ENCODE data around the gene KRT9.
"Not testable (repeated sequence)": the region's sequence is repeated elsewhere in the genome, so short reads cannot be mapped to it uniquely, and the experiment has no call there.

KRT9 gene

GRCh38 chr17:41615454-41615853 is 43.6 kb upstream of the KRT9 start:
- TF ChIP-seq, protein P1, sequence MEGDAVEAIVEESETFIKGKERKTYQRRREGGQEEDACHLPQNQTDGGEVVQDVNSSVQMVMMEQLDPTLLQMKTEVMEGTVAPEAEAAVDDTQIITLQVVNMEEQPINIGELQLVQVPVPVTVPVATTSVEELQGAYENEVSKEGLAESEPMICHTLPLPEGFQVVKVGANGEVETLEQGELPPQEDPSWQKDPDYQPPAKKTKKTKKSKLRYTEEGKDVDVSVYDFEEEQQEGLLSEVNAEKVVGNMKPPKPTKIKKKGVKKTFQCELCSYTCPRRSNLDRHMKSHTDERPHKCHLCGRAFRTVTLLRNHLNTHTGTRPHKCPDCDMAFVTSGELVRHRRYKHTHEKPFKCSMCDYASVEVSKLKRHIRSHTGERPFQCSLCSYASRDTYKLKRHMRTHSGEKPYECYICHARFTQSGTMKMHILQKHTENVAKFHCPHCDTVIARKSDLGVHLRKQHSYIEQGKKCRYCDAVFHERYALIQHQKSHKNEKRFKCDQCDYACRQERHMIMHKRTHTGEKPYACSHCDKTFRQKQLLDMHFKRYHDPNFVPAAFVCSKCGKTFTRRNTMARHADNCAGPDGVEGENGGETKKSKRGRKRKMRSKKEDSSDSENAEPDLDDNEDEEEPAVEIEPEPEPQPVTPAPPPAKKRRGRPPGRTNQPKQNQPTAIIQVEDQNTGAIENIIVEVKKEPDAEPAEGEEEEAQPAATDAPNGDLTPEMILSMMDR (IDR thresholded peaks at IDR 0.05): no peak

DNA sequence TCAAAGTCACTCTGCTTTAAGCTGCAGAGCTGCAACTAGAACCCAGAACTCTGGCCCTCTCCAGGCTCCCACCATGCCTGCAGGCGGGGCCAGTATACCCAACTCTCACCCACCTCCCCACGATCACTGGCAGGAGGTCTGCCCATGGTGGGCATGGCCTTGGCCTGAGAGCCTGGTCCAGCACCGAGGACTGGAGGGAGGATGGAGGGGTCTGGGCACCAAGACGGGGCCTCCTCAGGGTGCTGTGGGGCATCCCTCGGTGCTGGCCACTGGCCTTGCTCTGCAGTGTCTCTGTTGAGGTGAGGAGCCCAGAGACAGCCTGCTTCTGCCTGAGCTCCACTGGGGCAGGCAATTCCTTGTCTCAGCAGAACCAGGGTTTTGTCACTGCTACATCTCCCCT is 42.2 kb upstream of the KRT9 start:
- TF ChIP-seq, protein P1 (IDR thresholded peaks at IDR 0.05): no peak

GRCh38 chr17:41613277-41614082 is 41.6 kb upstream of the KRT9 start:
- TF ChIP-seq, protein P1 (IDR thresholded peaks at IDR 0.05): no peak

DNA sequence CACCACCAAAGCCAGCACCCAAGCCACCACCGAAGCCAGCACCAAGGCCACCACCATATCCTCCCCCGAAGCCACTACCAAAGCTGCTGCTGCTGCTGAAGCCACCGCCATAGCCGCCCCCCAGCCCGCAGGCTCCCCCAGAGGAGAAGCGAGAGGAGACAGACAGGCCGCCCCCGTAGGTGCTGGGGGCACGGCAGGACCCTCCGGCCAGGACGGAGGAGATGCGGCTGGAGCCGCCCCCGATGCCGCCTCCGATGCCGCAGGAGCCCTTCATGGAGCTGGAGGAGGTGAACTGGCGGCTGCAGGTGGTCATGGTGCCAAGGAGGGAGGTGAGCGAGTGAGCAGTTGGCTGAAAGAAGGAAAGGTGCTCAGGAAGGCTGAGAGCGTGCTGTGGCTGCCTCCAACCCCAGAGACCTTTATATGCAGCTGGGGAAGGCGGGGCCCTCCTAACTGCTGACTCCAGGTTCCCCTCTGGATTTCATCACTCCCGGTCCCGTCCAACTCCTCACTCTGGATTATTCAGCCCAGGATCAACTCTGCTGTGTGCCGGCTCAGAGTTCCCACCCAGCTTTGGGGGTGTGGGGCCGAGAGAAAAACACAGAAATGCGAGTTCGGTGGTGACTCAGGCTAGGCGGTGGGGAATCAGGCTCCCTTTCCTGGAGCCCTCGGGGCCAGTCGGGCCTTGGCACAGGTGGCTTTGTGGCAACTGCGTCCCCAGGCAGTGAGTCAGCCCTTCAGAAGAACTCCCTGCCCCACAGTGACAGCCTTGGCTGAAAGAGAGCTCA is 40.7 kb upstream of the KRT9 start, which contains the start of gene KRT16:
Gene KRT16 (minus strand): TSS at position 392 of the 785 bp plus-strand sequence. CDS start 79 bp downstream, at position 313.
- TF ChIP-seq, protein P1 (IDR thresholded peaks at IDR 0.05): not testable (repeated sequence)

DNA sequence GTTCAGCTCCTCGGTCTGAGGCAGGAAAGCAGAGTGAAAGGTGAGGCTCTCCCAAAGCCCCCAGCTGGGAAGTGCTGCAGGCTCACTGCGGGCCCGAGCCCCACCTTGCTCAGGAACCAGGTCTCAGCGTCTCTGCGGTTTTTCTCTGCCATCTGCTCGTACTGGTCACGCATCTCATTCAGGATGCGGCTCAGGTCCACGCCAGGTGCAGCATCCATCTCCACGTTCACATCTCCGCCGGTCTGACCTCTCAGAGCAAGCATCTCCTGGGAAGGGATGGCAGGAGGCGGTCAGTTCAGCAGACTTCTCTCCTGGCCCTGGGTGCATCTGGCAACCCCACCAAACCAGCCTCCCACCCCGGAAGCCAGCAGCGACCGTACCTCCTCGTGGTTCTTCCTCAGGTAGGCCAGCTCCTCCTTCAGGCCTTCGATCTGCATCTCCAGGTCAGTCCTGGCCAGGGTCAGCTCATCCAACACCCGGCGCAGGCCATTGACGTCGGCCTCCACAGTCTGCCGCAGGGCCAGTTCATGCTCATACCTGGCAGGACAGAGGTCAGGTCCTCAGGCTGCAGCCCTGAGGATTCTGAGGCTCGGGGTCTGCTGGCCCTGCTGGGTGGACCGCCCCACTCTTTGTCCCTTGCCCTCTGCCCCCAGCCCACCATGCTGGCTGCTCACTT is 39.2 kb upstream of the KRT9 start:
- TF ChIP-seq, protein P1 (IDR thresholded peaks at IDR 0.05): no peak

GRCh38 chr17:41602524-41602923 is 30.7 kb upstream of the KRT9 start:
- TF ChIP-seq, protein P1 (IDR thresholded peaks at IDR 0.05): no peak

GRCh38 chr17:41600318-41600717 is 28.5 kb upstream of the KRT9 start:
- TF ChIP-seq, protein P1 (IDR thresholded peaks at IDR 0.05): no peak
